ENCODE data around the gene FCAR. TPM values are rescaled to one million over a fixed set of nuclear protein-coding genes. Genes with fewer than 3 reads are reported as not detected.

Gene FCAR
- total and polyA plus RNA-seq, 2 of the 4 experiments (the other 2 are of a cell fraction) = not detected

DNA sequence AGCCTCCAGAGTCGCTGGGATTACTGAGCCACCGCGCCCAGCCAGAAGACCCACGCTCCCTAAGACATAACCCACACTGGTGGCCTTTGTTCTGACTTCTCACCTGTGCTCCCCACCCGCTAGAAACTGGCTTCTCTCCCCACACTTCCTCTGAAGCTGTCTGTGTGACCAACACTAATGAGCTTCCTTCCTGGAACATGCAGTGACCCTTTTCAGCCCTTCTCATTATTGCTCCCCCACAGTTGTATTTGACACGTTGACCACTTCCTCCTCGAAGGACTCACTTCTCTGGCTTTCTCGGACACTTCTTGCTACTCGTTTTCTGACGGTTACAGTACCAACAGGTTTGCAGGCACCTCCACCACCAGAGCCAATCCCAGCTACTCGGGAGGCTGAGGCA is 42.8 kb downstream of the FCAR start:
- Histone ChIP-seq H3K4ac (ENCODE audit: low read depth, low read length) (no peak overlapping the region), H2AK9ac (replicated peaks; ENCODE audit: low read depth, low read length, poor library complexity) (no peak overlapping the region), H3K4me1 (ENCODE audit: control insufficient read depth, insufficient read depth, low read length) (no peaks in the 10 kb centered on the region), H3K36me3 (ENCODE audit: control insufficient read depth, insufficient read depth, low read length) (no peaks in the 10 kb centered on the region), H3K4me2 (ENCODE audit: low read depth, low read length) (no peak overlapping the region), H3K9me3 (ENCODE audit: control insufficient read depth, insufficient read depth, low read length) (peaks cover 28% of the 10 kb centered on the region), H4K91ac (ENCODE audit: insufficient read depth, low read depth, low read length) (no peak overlapping the region), H3K4me3 (ENCODE audit: insufficient read depth, low read depth, low read length) (no peak overlapping the region), H3K23ac (ENCODE audit: low read depth, low read length) (no peak overlapping the region), H3K79me1 (ENCODE audit: low read depth in 1 of 2, low read length in 2 of 2) (no peaks in the 10 kb centered on the region), H4K8ac (ENCODE audit: low read depth in 2 of 2, low read length in 2 of 2) (no peak overlapping the region), H3K9ac (ENCODE audit: low read depth, low read length) (no peak overlapping the region), H2AK5ac (ENCODE audit: low read depth, low read length) (no peak overlapping the region), H3K27ac (ENCODE audit: insufficient read depth, low read length) (no peak overlapping the region), H2BK15ac (ENCODE audit: low read depth, low read length) (no peak overlapping the region), H3K18ac (ENCODE audit: low read depth, low read length) (no peak overlapping the region), H3K14ac (replicated peaks; ENCODE audit: low read depth, low read length) (no peak overlapping the region), H2AFZ (replicated peaks; ENCODE audit: low read length, poor library complexity) (no peak overlapping the region), H4K20me1 (ENCODE audit: insufficient read depth, low read length) (no peaks in the 10 kb centered on the region), H3K56ac (ENCODE audit: extremely low read depth, insufficient read depth, low read length) (no peak overlapping the region), H2BK5ac (ENCODE audit: low read depth, low read length, poor library complexity, severe bottlenecking) (no peak overlapping the region), H3K27me3 (ENCODE audit: control insufficient read depth, insufficient read depth, low read length) (no peaks in the 10 kb centered on the region), H2BK120ac (ENCODE audit: low read depth, low read length) (no peak overlapping the region), H4K5ac (ENCODE audit: low read depth, low read length) (no peak overlapping the region), H2BK20ac (ENCODE audit: low read depth, low read length) (no peak overlapping the region), H3K9me1 (ENCODE audit: insufficient read depth, low read length) (no peaks in the 10 kb centered on the region)
- WGBS, 2 experiments (ENCODE audit: extremely low coverage in 2 of 2, insufficient read length in 1 of 2) = 51% methylated on average over 2 of the region's 11 CpGs; no CpG with 5 or more reads in 1 of the 2 experiments
- TF ChIP-seq NFE2L2 (IDR thresholded peaks at IDR 0.05; ENCODE audit: low read depth, low read length) = no peak
- no peak for TF ChIP-seq BHLHE40 (IDR thresholded peaks at IDR 0.05; ENCODE audit: low read depth, low read length)
- TF ChIP-seq POLR2A (IDR thresholded peaks at IDR 0.05; ENCODE audit: low read depth, low read length) = no peak
- TF ChIP-seq CHD1 (IDR thresholded peaks at IDR 0.05; ENCODE audit: low read depth, low read length) = no peak
- TF ChIP-seq, protein P1, sequence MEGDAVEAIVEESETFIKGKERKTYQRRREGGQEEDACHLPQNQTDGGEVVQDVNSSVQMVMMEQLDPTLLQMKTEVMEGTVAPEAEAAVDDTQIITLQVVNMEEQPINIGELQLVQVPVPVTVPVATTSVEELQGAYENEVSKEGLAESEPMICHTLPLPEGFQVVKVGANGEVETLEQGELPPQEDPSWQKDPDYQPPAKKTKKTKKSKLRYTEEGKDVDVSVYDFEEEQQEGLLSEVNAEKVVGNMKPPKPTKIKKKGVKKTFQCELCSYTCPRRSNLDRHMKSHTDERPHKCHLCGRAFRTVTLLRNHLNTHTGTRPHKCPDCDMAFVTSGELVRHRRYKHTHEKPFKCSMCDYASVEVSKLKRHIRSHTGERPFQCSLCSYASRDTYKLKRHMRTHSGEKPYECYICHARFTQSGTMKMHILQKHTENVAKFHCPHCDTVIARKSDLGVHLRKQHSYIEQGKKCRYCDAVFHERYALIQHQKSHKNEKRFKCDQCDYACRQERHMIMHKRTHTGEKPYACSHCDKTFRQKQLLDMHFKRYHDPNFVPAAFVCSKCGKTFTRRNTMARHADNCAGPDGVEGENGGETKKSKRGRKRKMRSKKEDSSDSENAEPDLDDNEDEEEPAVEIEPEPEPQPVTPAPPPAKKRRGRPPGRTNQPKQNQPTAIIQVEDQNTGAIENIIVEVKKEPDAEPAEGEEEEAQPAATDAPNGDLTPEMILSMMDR (conservative IDR thresholded peaks at IDR 0.05; ENCODE audit: low read depth, low read length) = no peak
- no peak for TF ChIP-seq MAFK (IDR thresholded peaks at IDR 0.05; ENCODE audit: low read depth, low read length)
- TF ChIP-seq CEBPB (IDR thresholded peaks at IDR 0.05; ENCODE audit: low read depth, low read length) = no peak
- TF ChIP-seq, protein P2, sequence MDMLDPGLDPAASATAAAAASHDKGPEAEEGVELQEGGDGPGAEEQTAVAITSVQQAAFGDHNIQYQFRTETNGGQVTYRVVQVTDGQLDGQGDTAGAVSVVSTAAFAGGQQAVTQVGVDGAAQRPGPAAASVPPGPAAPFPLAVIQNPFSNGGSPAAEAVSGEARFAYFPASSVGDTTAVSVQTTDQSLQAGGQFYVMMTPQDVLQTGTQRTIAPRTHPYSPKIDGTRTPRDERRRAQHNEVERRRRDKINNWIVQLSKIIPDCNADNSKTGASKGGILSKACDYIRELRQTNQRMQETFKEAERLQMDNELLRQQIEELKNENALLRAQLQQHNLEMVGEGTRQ (IDR thresholded peaks at IDR 0.05; ENCODE audit: low read depth, low read length) = no peak
- TF ChIP-seq RCOR1 (IDR thresholded peaks at IDR 0.05; ENCODE audit: insufficient replicate concordance, low read length) = no peak
- no peak for TF ChIP-seq SMC3 (IDR thresholded peaks at IDR 0.05; ENCODE audit: low read depth, low read length)
- TF ChIP-seq MAZ (IDR thresholded peaks at IDR 0.05; ENCODE audit: borderline replicate concordance, low read depth, low read length) = no peak
- TF ChIP-seq, protein P3, sequence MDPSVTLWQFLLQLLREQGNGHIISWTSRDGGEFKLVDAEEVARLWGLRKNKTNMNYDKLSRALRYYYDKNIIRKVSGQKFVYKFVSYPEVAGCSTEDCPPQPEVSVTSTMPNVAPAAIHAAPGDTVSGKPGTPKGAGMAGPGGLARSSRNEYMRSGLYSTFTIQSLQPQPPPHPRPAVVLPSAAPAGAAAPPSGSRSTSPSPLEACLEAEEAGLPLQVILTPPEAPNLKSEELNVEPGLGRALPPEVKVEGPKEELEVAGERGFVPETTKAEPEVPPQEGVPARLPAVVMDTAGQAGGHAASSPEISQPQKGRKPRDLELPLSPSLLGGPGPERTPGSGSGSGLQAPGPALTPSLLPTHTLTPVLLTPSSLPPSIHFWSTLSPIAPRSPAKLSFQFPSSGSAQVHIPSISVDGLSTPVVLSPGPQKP (IDR thresholded peaks at IDR 0.05; ENCODE audit: borderline replicate concordance, low read depth, low read length) = no peak
- TF ChIP-seq RFX5 (IDR thresholded peaks at IDR 0.05; ENCODE audit: low read depth, low read length) = no peak
- no peak for TF ChIP-seq MXI1 (IDR thresholded peaks at IDR 0.05; ENCODE audit: borderline replicate concordance, low read depth, low read length)
- TF ChIP-seq RAD21 (IDR thresholded peaks at IDR 0.05; ENCODE audit: low read length) = no peak
- no peak for TF ChIP-seq FOS (IDR thresholded peaks at IDR 0.05; ENCODE audit: low read depth, low read length)
- POLR2A ChIA-PET (ENCODE audit: unreplicated experiment) = no interaction called here
- DNase-seq (no peak), ATAC-seq (ENCODE audit: low read depth) (no peak)
- in situ Hi-C loops (cut with MboI; ENCODE audit: low sequenced_read_pairs) (no loop called here), dilution Hi-C loops (cut with HindIII; ENCODE audit: low sequenced_read_pairs, unreplicated experiment) (no loop called here), intact Hi-C loops (cut with micrococcal nuclease) (no loop called here)
- CTCF ChIA-PET = no interaction called here
- no TSS peak for BruUV-seq (replicated peaks)
